HCT116 (cell line): ENCODE measurements around the gene CCL14. TPM values are rescaled to one million over a fixed set of nuclear protein-coding genes. Genes with fewer than 3 reads are reported as not detected.

Source experiments
- ATAC-seq: fragments of 200-7000 bp; cut with Tn5 transposase; 2 replicates; pipeline ENCODE4 v1.9.1; 2020; ENCODE audit warnings: mild to moderate bottlenecking, moderate library complexity
- BruUV-seq: library from RNA; stranded (reverse); fragments of 400-500 nt; replicated peaks from 2 replicates; lab custom pipeline; 2021; lab: Mats Ljungman, UMichigan
- CTCF ChIA-PET: fragments of 300-600 bp; sonication (Branson Sonifier 250); formaldehyde crosslinking; loops from one replicate; lab custom pipeline; 2021; ENCODE audit warnings: antibody characterized with exemption; lab: Charles Lee
- POLR2A ChIA-PET: fragments of 300-600, 350-600 bp; sonication (Branson Sonifier 250); formaldehyde crosslinking; loops from one replicate; lab custom pipeline; 2021; ENCODE audit warnings: antibody characterized with exemption; lab: Charles Lee
- RAD21 ChIA-PET, 2 experiments: fragments of 300-600 bp; sonication (Branson Sonifier 250); formaldehyde crosslinking; loops; one replicate each; lab custom pipeline; 2023; ENCODE audit warnings: low total read pairs in 2 of 2; ENCODE audit not compliant: uncharacterized antibody in 2 of 2, unreplicated experiment in 2 of 2, low non-redundant PET in 1 of 2; lab: Charles Lee
- DNase-seq: peaks from one replicate; pipeline ENCODE4 v3.0.0-alpha.2; 2010; ENCODE audit warnings: low read depth, low spot score
- H2AFZ ChIP-seq: fragments of 200-600 bp; shearing (Covaris generic), sonication (generic); 2 replicates; pipeline ENCODE4 v1.6.1; 2017; ENCODE audit warnings: low read depth, mixed run types, mixed read lengths, antibody characterized with exemption, low read length; ENCODE audit not compliant: poor library complexity, severe bottlenecking
- H3K27ac ChIP-seq: 2 replicates; pipeline ENCODE4 v1.5.1; 2012; ENCODE audit warnings: low read depth, low read length
- H3K27me3 ChIP-seq: fragments of 200-600 bp; sonication (generic); 2 replicates; pipeline ENCODE4 v1.6.1; 2016; ENCODE audit warnings: mixed run types, low read length, mixed read lengths; ENCODE audit not compliant: insufficient read depth
- H3K36me3 ChIP-seq, 2 experiments: fragments of 200-500 bp in 1 of 2; fragments of 200-600 bp in 1 of 2; sonication (Bioruptor generic) in 1 of 2; sonication (generic) in 1 of 2; 2 replicates each; pipeline versions ENCODE4 v1.5.1 to v1.6.1; 2014 to 2016; ENCODE audit warnings: low read length in 2 of 2, inconsistent platforms in 1 of 2, mixed read lengths in 1 of 2, mixed run types in 1 of 2; ENCODE audit not compliant: insufficient read depth in 2 of 2, control insufficient read depth in 1 of 2
- H3K4me1 ChIP-seq, 2 experiments: fragments of 200-600 bp in 1 of 2; sonication (generic) in 1 of 2; 2 replicates each; pipeline versions ENCODE4 v1.5.1 to v1.6.1; 2012 to 2017; ENCODE audit warnings: low read length in 2 of 2, inconsistent platforms in 1 of 2, mild to moderate bottlenecking in 1 of 2, mixed read lengths in 1 of 2, mixed run types in 1 of 2, moderate library complexity in 1 of 2; ENCODE audit not compliant: insufficient read depth in 2 of 2, control insufficient read depth in 1 of 2
- H3K4me2 ChIP-seq: fragments of 200-600 bp; sonication (generic); 2 replicates; pipeline ENCODE4 v1.6.1; 2017; ENCODE audit warnings: mixed run types, low read length, mixed read lengths
- H3K4me3 ChIP-seq, 2 experiments: fragments of 200-600 bp in 1 of 2; sonication (generic) in 1 of 2; replicated peaks in 1 of 2; 2 replicates each; pipeline ENCODE4 v1.5.1; 2011 to 2016; ENCODE audit warnings: low read length in 2 of 2, control low read depth in 1 of 2, low read depth in 1 of 2, mild to moderate bottlenecking in 1 of 2, mixed read lengths in 1 of 2, mixed run types in 1 of 2
- H3K79me2 ChIP-seq: fragments of 200-600 bp; sonication (generic); 2 replicates; pipeline ENCODE4 v1.6.1; 2017; ENCODE audit warnings: mild to moderate bottlenecking, mixed run types, low read length, moderate library complexity, mixed read lengths; ENCODE audit not compliant: insufficient read depth
- H3K9ac ChIP-seq: fragments of 200-600 bp; sonication (generic); 2 replicates; pipeline ENCODE4 v1.6.1; 2016; ENCODE audit warnings: low read length, mixed read lengths
- H3K9me2 ChIP-seq: fragments of 200-600 bp; sonication (generic), shearing (Covaris generic); 2 replicates; pipeline ENCODE4 v1.6.1; 2017; ENCODE audit warnings: mixed run types, mild to moderate bottlenecking, moderate library complexity; ENCODE audit not compliant: insufficient read depth
- H3K9me3 ChIP-seq, 2 experiments: fragments of 200-500 bp in 1 of 2; fragments of 200-600 bp in 1 of 2; sonication (Bioruptor generic) in 1 of 2; sonication (generic) in 1 of 2; 2 replicates each; pipeline ENCODE4 v1.6.1; 2014 to 2017; ENCODE audit warnings: low read length in 2 of 2, mixed read lengths in 2 of 2, inconsistent platforms in 1 of 2, low read depth in 1 of 2, mild to moderate bottlenecking in 1 of 2, mixed run types in 1 of 2, moderate library complexity in 1 of 2; ENCODE audit not compliant: control insufficient read depth in 1 of 2, insufficient read depth in 1 of 2
- H4K20me1 ChIP-seq: fragments of 200-600 bp; sonication (generic), shearing (Covaris generic); 2 replicates; pipeline ENCODE4 v1.6.1; 2017; ENCODE audit warnings: mixed run types, mild to moderate bottlenecking, moderate library complexity; ENCODE audit not compliant: insufficient read depth
- ATF3 ChIP-seq: IDR thresholded peaks from 2 replicates; pipeline ENCODE4 v1.6.1; 2012
- CBX3 ChIP-seq: IDR thresholded peaks from 2 replicates; pipeline ENCODE4 v1.6.1; 2012; ENCODE audit warnings: low read depth
- CEBPB ChIP-seq: IDR thresholded peaks from 2 replicates; pipeline ENCODE4 v1.6.1; 2012; ENCODE audit warnings: low read depth
- EGR1 ChIP-seq: IDR thresholded peaks from 2 replicates; pipeline ENCODE4 v1.6.1; 2012; ENCODE audit warnings: low read depth
- ELF1 ChIP-seq: IDR thresholded peaks from 2 replicates; pipeline ENCODE4 v1.6.1; 2012; ENCODE audit warnings: low read depth, borderline replicate concordance
- EZH2phosphoT487 ChIP-seq: fragments of 200-600 bp; IDR thresholded peaks from 2 replicates; pipeline ENCODE4 v1.6.1; 2018; ENCODE audit warnings: antibody characterized with exemption, borderline replicate concordance
- FOSL1 ChIP-seq: IDR thresholded peaks from 2 replicates; pipeline ENCODE4 v1.6.1; 2012; ENCODE audit warnings: low read depth
- POLR2A ChIP-seq: IDR thresholded peaks from 2 replicates; pipeline ENCODE4 v1.7.0; 2011; ENCODE audit warnings: borderline replicate concordance; ENCODE audit not compliant: insufficient read depth, insufficient read length; ENCODE audit errors: extremely low read depth
- POLR2AphosphoS5 ChIP-seq: IDR thresholded peaks from 2 replicates; pipeline ENCODE4 v1.6.1; 2011; ENCODE audit warnings: mild to moderate bottlenecking, low read depth, low read length, moderate library complexity
- RAD21 ChIP-seq: IDR thresholded peaks from 2 replicates; pipeline ENCODE4 v1.6.1; 2012; ENCODE audit warnings: low read depth, mild to moderate bottlenecking
- REST ChIP-seq: IDR thresholded peaks from 2 replicates; pipeline ENCODE4 v1.6.1; 2012; ENCODE audit warnings: low read depth
- SIN3A ChIP-seq: IDR thresholded peaks from 2 replicates; pipeline ENCODE4 v1.6.1; 2012; ENCODE audit warnings: low read depth
- SP1 ChIP-seq: IDR thresholded peaks from 2 replicates; pipeline ENCODE4 v1.6.1; 2012; ENCODE audit warnings: low read depth
- TCF7L2 ChIP-seq: IDR thresholded peaks from 2 replicates; pipeline ENCODE4 v1.7.0; 2011; ENCODE audit warnings: borderline replicate concordance, inconsistent platforms; ENCODE audit not compliant: insufficient read depth, insufficient read length; ENCODE audit errors: extremely low read depth
- YY1 ChIP-seq: IDR thresholded peaks from 2 replicates; pipeline ENCODE4 v1.6.1; 2011; ENCODE audit warnings: low read length, low read depth, moderate library complexity, mild to moderate bottlenecking; ENCODE audit not compliant: insufficient replicate concordance; ENCODE audit errors: extremely low read depth
- ZFX ChIP-seq: fragments of 450-650 bp; IDR thresholded peaks from 2 replicates; pipeline ENCODE4 v1.6.1; 2017
- ZNF274 ChIP-seq: fragments of 200-500 bp; sonication (Bioruptor generic); IDR thresholded peaks from 2 replicates; pipeline ENCODE4 v1.6.1; 2014; ENCODE audit warnings: mild to moderate bottlenecking, low read depth, low read length, inconsistent platforms
- intact Hi-C: fragments of 100-400 bp; cut with micrococcal nuclease; formaldehyde crosslinking; loops from 2 replicates; pipeline ENCODE4 v1.10.0; 2022
- total RNA-seq: library from RNA; stranded (reverse); gene quantifications from one replicate; pipeline ENCODE4 v1.2.1, GENCODE V29; 2021; ENCODE audit not compliant: unreplicated experiment
- TF ChIP-seq, protein P1 (sequence below): IDR thresholded peaks from 2 replicates; pipeline ENCODE4 v1.6.1; 2011; ENCODE audit warnings: mild to moderate bottlenecking, low read length, moderate library complexity; ENCODE audit not compliant: insufficient replicate concordance; ENCODE audit errors: extremely low read depth
- TF ChIP-seq, protein P2 (sequence below), 3 experiments: fragments of 200-600 bp in 1 of 3; sonication (generic) in 1 of 3; IDR thresholded peaks in 2 of 3; conservative IDR thresholded peaks in 1 of 3; 2 replicates each; pipeline ENCODE4 v1.5.1; 2012 to 2017; ENCODE audit warnings: low read depth in 2 of 3, low read length in 2 of 3, antibody characterized with exemption in 1 of 3, borderline replicate concordance in 1 of 3, control low read depth in 1 of 3, mild to moderate bottlenecking in 1 of 3, mixed read lengths in 1 of 3, mixed run types in 1 of 3, moderate library complexity in 1 of 3; ENCODE audit not compliant: insufficient read depth in 1 of 3
- TF ChIP-seq, protein P3 (sequence below): IDR thresholded peaks from 2 replicates; pipeline ENCODE4 v1.6.1; 2012

Gene CCL14
- total RNA-seq, 1 experiment from 2014 or later = not detected

DNA sequence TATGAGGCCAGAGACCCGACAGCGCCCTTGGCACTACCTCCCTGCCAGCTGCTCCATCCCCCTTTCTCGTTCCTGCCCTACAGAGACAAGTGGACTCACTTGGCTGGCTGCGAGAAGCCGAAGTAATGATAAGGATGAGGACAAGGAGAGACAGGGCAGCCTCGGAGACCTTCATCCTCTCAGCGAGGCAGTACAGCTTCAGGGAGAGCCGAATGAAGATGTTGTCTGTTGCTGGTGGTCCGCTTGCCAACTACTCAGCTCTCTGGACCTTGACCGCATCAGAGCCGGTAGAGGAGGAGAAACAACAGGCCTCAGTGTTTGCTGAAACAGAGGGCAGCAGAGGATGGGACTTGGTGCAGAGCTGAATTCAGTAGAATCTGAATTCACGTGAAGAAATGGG is 5.3 kb downstream of the CCL14 start, which contains the start of gene CCL16:
Gene CCL16 (minus strand): TSS at position 252 of the 400 bp plus-strand sequence. CDS start 77 bp downstream, at position 175.
- H3K4me2 ChIP-seq = no peak within 1 kb of the TSS
- no peaks in the 10 kb centered on the region for H3K4me1 ChIP-seq
- intact Hi-C loops = no loop called here
- TF ChIP-seq CBX3 (no peak), SP1 (no peak), EGR1 (no peak), EZH2phosphoT487 (no peak), ZFX (no peak), ELF1 (no peak), TCF7L2 (no peak), SIN3A (no peak), POLR2AphosphoS5 (no peak), ATF3 (no peak), ZNF274 (no peak), RAD21 (no peak), FOSL1 (no peak), CEBPB (no peak), REST (no peak), YY1 (no peak), POLR2A (no peak)
- TF ChIP-seq, protein P1, sequence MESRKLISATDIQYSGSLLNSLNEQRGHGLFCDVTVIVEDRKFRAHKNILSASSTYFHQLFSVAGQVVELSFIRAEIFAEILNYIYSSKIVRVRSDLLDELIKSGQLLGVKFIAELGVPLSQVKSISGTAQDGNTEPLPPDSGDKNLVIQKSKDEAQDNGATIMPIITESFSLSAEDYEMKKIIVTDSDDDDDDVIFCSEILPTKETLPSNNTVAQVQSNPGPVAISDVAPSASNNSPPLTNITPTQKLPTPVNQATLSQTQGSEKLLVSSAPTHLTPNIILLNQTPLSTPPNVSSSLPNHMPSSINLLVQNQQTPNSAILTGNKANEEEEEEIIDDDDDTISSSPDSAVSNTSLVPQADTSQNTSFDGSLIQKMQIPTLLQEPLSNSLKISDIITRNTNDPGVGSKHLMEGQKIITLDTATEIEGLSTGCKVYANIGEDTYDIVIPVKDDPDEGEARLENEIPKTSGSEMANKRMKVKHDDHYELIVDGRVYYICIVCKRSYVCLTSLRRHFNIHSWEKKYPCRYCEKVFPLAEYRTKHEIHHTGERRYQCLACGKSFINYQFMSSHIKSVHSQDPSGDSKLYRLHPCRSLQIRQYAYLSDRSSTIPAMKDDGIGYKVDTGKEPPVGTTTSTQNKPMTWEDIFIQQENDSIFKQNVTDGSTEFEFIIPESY = no peak
- TF ChIP-seq, protein P2, sequence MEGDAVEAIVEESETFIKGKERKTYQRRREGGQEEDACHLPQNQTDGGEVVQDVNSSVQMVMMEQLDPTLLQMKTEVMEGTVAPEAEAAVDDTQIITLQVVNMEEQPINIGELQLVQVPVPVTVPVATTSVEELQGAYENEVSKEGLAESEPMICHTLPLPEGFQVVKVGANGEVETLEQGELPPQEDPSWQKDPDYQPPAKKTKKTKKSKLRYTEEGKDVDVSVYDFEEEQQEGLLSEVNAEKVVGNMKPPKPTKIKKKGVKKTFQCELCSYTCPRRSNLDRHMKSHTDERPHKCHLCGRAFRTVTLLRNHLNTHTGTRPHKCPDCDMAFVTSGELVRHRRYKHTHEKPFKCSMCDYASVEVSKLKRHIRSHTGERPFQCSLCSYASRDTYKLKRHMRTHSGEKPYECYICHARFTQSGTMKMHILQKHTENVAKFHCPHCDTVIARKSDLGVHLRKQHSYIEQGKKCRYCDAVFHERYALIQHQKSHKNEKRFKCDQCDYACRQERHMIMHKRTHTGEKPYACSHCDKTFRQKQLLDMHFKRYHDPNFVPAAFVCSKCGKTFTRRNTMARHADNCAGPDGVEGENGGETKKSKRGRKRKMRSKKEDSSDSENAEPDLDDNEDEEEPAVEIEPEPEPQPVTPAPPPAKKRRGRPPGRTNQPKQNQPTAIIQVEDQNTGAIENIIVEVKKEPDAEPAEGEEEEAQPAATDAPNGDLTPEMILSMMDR (IDR thresholded peaks at IDR 0.05 in 2 of 3, conservative IDR thresholded peaks at IDR 0.05 in 1 of 3; ENCODE audit: borderline replicate concordance in 1 of 3, insufficient read depth in 1 of 3, low read depth in 2 of 3, low read length in 2 of 3) = no peak
- TF ChIP-seq, protein P3, sequence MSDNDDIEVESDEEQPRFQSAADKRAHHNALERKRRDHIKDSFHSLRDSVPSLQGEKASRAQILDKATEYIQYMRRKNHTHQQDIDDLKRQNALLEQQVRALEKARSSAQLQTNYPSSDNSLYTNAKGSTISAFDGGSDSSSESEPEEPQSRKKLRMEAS = no peak
- TF ChIP-seq, all 23 proteins: peak for 0
- Histone ChIP-seq H3K79me2 (no peaks in the 10 kb centered on the region), H3K9ac (no peak within 1 kb of the TSS), H3K27ac (no peak within 1 kb of the TSS), H3K4me3 (no peak within 1 kb of the TSS), H3K36me3 (no peaks in the 10 kb centered on the region), H3K27me3 (no peaks in the 10 kb centered on the region), H3K9me2 (no peaks in the 10 kb centered on the region), H3K9me3 (no peaks in the 10 kb centered on the region), H4K20me1 (no peaks in the 10 kb centered on the region), H2AFZ (no peak within 1 kb of the TSS)
- ATAC-seq (no peak), DNase-seq (no peak)
- BruUV-seq = no TSS peak
- RAD21 ChIA-PET = no interaction called here
- CTCF ChIA-PET = interaction anchor here (1.7 to 2.6 kb wide), 2 partner anchors 12 to 168 kb away, joined by 5 to 11 read pairs; no protein-coding TSS in a partner anchor
- POLR2A ChIA-PET = no interaction called here
